Measurements from ENCODE around the gene CGNL1.

CGNL1 gene

DNA sequence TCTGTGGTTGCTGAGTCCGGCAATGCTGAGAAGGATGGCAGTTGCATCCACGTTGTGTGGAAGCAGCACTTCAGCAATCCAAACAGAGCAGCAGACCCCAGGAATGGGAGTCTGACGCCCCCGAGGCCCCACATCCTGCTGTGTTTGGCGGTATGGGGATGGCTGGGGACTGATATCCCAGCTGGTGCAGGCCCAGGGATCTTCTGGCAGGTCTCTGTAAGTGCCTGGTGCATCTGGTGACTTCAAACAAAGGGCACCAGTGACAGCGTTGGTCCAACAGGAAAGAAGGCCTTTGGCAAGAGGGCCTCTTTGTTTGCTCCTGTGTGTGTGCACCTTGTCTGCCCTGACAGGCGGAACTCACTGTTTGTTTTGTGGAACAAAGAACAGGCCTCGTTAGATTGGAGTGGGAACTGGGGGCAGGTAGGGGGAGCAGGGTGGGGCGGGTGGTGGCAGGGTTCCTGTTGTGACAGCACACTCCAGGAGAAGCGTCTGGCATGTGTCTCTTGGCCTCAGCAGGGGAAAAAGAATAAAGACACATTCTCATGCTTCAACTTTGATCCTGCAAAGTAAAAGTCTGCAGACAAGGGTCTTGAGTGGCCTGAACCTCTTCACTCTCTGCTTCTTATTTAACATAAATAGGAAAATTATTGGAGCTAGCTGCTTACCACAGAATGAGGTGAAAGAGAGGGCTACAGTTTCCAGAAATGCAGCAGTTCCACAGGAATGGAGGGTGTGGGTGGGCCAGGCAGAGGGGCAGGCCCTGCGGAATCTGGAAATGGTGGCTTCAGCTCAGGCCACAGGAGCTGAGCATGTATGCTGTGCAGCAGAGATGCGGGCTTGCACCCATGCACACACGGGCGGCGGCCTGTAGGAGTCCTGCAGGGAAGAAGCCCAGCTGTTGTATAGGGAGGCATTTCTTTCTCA lies 120.9 kb downstream of the CGNL1 start:
- Histone ChIP-seq H3K27ac (no peak overlapping the region), H3K4me3 (ENCODE audit: low read depth, low read length) (no peak overlapping the region), H3K9me3 (ENCODE audit: control insufficient read depth, low read length) (no peaks in the 10 kb centered on the region), H3K27me3 (ENCODE audit: control insufficient read depth, insufficient read depth, low read length) (no peaks in the 10 kb centered on the region), H3K4me1 (no peaks in the 10 kb centered on the region), H2AFZ (no peak overlapping the region), H3K79me2 (no peaks in the 10 kb centered on the region), H3K9ac (no peak overlapping the region), H3K36me3 (ENCODE audit: control insufficient read depth, insufficient read depth, low read length) (no peaks in the 10 kb centered on the region), H3K4me2 (ENCODE audit: low read length) (no peak overlapping the region)
- no peak for TF ChIP-seq CTCF (IDR thresholded peaks at IDR 0.05)

DNA sequence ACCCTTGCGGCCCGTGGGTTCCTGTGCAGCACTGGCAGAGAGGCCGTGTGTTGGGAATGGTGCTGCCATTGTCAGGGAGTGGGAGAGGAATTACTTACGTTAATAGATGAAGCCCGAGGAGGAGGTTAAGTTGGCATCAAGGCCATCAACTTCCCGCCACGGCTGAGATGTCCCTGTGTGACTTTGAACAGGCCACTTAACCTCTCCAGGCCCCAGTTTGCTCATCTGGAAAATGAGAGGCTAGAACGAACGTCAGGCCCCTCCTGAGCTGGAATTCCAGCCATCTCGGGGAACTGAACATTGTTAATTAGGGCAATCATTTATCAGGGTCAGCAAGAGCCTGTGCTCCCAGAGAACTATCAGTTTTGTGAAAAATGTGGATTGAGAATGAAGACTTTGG lies 124.0 kb downstream of the CGNL1 start:
- H3K4me1 ChIP-seq = peaks cover 7% of the 10 kb centered on the region
- no peak overlapping the region for H3K4me2 ChIP-seq (ENCODE audit: low read length)
- no peak overlapping the region for H3K27ac ChIP-seq
- no peak overlapping the region for H3K4me3 ChIP-seq (ENCODE audit: low read depth, low read length)
- TF ChIP-seq CTCF (IDR thresholded peaks at IDR 0.05) = no peak
- H3K27me3 ChIP-seq (ENCODE audit: control insufficient read depth, insufficient read depth, low read length) = no peaks in the 10 kb centered on the region
- no peaks in the 10 kb centered on the region for H3K36me3 ChIP-seq (ENCODE audit: control insufficient read depth, insufficient read depth, low read length)
- H3K9me3 ChIP-seq (ENCODE audit: control insufficient read depth, low read length) = no peaks in the 10 kb centered on the region
- H2AFZ ChIP-seq = no peak overlapping the region
- no peaks in the 10 kb centered on the region for H3K79me2 ChIP-seq
- no peak overlapping the region for H3K9ac ChIP-seq

DNA sequence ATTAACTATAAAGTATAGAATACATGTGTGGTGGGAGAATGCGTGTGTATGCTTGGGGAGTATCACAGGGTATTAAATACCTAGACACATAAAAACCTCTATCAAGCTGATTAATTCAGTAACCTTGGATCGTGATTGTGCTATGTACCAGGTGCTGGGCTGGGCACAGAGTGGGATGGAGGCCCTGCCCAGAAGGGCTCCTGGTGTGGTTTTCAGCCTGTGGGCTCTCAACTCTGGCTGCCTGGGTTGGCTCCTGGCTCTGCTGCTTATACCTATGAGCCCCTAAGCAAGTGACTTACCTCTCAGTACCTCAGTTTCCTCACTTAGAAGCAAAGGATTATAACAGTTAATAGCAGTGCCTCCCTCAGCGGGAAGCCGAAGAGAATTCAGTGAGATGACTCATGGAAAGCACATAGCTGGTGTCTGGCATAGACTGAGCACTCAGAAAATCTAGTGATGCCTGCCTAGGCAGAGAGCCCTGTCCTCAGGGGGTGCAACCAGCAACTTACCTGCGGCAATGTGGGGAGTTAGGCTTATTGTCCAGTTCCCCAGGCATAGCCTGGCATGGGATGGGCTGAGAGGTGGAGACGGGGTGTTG lies 124.8 kb downstream of the CGNL1 start:
- no peak overlapping the region for H3K4me2 ChIP-seq (ENCODE audit: low read length)
- no peak overlapping the region for H2AFZ ChIP-seq
- H3K4me3 ChIP-seq (ENCODE audit: low read depth, low read length) = no peak overlapping the region
- H3K27ac ChIP-seq = no peak overlapping the region
- TF ChIP-seq CTCF (IDR thresholded peaks at IDR 0.05) = no peak
- no peaks in the 10 kb centered on the region for H3K9me3 ChIP-seq (ENCODE audit: control insufficient read depth, low read length)
- no peaks in the 10 kb centered on the region for H3K36me3 ChIP-seq (ENCODE audit: control insufficient read depth, insufficient read depth, low read length)
- peaks cover 13% of the 10 kb centered on the region for H3K4me1 ChIP-seq
- H3K9ac ChIP-seq = no peak overlapping the region
- H3K27me3 ChIP-seq (ENCODE audit: control insufficient read depth, insufficient read depth, low read length) = no peaks in the 10 kb centered on the region
- no peaks in the 10 kb centered on the region for H3K79me2 ChIP-seq

GRCh38 chr15:57502116-57502515 lies 125.8 kb downstream of the CGNL1 start:
- no peaks in the 10 kb centered on the region for H3K79me2 ChIP-seq
- no peak overlapping the region for H3K9ac ChIP-seq
- no peak overlapping the region for H3K4me3 ChIP-seq (ENCODE audit: low read depth, low read length)
- peaks cover 16% of the 10 kb centered on the region for H3K4me1 ChIP-seq
- H3K4me2 ChIP-seq (ENCODE audit: low read length) = no peak overlapping the region
- TF ChIP-seq CTCF (IDR thresholded peaks at IDR 0.05) = no peak
- no peaks in the 10 kb centered on the region for H3K36me3 ChIP-seq (ENCODE audit: control insufficient read depth, insufficient read depth, low read length)
- no peak overlapping the region for H3K27ac ChIP-seq
- H3K9me3 ChIP-seq (ENCODE audit: control insufficient read depth, low read length) = no peaks in the 10 kb centered on the region
- H2AFZ ChIP-seq = no peak overlapping the region
- no peaks in the 10 kb centered on the region for H3K27me3 ChIP-seq (ENCODE audit: control insufficient read depth, insufficient read depth, low read length)

Measured in parathyroid adenoma (tissue), 2 donors.